ENCODE measurements around the gene KIT. TPM values are rescaled to one million over a fixed set of nuclear protein-coding genes. Genes with fewer than 3 reads are reported as not detected.

The KIT gene
- polyA plus RNA-seq, 1 donor (not counting 4 experiments of a cell fraction or from before 2014, with no cell fraction given): 0.01 TPM

DNA sequence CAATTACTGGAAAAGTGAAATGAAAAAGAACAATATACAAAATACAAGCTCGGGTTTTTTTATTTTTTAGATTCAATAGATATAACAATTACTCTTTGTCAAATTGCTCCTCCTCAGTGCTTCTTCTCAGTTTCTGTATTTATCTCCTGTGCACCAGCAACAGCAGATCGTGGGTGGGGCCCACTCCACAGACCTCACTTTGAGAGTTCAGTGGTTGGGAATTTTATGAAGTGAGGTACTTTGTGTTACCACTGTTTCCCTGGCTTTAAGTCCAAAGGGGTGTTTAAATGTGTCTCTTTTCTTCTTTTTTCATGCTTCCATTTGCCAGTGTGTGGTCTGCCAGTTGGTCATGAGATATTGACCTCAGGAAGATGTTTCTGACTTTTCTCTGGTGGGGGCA lies 54.4 kb downstream of the KIT start:
- H3K9ac ChIP-seq (ENCODE audit: control insufficient read depth, extremely low read depth, insufficient read depth, low read length): no peak overlapping the region

GRCh38 chr4:54714631-54715030 lies 56.9 kb downstream of the KIT start:
- Histone ChIP-seq H3K79me2 (ENCODE audit: control insufficient read depth, insufficient read depth, low read length) (no peaks in the 10 kb centered on the region), H3K4me1 (ENCODE audit: control insufficient read depth, extremely low read depth, insufficient read depth, low read length) (no peaks in the 10 kb centered on the region), H3K27ac (ENCODE audit: control insufficient read depth, insufficient read depth, low read length) (no peak overlapping the region), H3K36me3 (ENCODE audit: control insufficient read depth in 2 of 2, extremely low read depth in 1 of 2, insufficient read depth in 2 of 2, low read length in 2 of 2) (no peaks in the 10 kb centered on the region), H3K4me3 (ENCODE audit: control insufficient read depth in 2 of 3, extremely low read depth in 1 of 3, insufficient read depth in 2 of 3, low read depth in 1 of 3, low read length in 3 of 3) (no peak overlapping the region), H3K9me1 (ENCODE audit: control insufficient read depth, extremely low read depth, insufficient read depth, low read length) (no peaks in the 10 kb centered on the region), H3K27me3 (ENCODE audit: control insufficient read depth, extremely low read depth, insufficient read depth, low read length) (no peaks in the 10 kb centered on the region), H3K9ac (ENCODE audit: control insufficient read depth, extremely low read depth, insufficient read depth, low read length) (no peak overlapping the region), H4K20me1 (ENCODE audit: control insufficient read depth, extremely low read depth, insufficient read depth, low read length) (no peaks in the 10 kb centered on the region), H3K4me2 (ENCODE audit: control insufficient read depth, extremely low read depth, insufficient read depth, low read depth, low read length) (no peak overlapping the region), H3K9me3 (ENCODE audit: control insufficient read depth, low read depth, low read length) (no peaks in the 10 kb centered on the region), H2AFZ (ENCODE audit: control insufficient read depth, low read length) (no peak overlapping the region)
- no peak for DNase-seq (ENCODE audit: low read depth, low spot score)
- TF ChIP-seq, protein P1, sequence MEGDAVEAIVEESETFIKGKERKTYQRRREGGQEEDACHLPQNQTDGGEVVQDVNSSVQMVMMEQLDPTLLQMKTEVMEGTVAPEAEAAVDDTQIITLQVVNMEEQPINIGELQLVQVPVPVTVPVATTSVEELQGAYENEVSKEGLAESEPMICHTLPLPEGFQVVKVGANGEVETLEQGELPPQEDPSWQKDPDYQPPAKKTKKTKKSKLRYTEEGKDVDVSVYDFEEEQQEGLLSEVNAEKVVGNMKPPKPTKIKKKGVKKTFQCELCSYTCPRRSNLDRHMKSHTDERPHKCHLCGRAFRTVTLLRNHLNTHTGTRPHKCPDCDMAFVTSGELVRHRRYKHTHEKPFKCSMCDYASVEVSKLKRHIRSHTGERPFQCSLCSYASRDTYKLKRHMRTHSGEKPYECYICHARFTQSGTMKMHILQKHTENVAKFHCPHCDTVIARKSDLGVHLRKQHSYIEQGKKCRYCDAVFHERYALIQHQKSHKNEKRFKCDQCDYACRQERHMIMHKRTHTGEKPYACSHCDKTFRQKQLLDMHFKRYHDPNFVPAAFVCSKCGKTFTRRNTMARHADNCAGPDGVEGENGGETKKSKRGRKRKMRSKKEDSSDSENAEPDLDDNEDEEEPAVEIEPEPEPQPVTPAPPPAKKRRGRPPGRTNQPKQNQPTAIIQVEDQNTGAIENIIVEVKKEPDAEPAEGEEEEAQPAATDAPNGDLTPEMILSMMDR (optimal IDR thresholded peaks at IDR 0.05 in 1 of 3, IDR thresholded peaks at IDR 0.05 in 1 of 3, conservative IDR thresholded peaks at IDR 0.05 in 1 of 3; ENCODE audit: extremely low read depth in 1 of 3, insufficient read depth in 2 of 3, low read length in 3 of 3): no peak
- TF ChIP-seq EZH2 (IDR thresholded peaks at IDR 0.05; ENCODE audit: low read length): no peak
- no peak for FAIRE-seq
- dilution Hi-C loops (cut with MboI; ENCODE audit: extremely low pct_ligation_motif_present, low sequenced_read_pairs): no loop called here

More for the DNA sequence above, 54.4 kb downstream of the KIT start:
- no peaks in the 10 kb centered on the region for H3K36me3 ChIP-seq (ENCODE audit: control insufficient read depth in 2 of 2, extremely low read depth in 1 of 2, insufficient read depth in 2 of 2, low read length in 2 of 2)
- H3K9me1 ChIP-seq (ENCODE audit: control insufficient read depth, extremely low read depth, insufficient read depth, low read length): no peaks in the 10 kb centered on the region
- dilution Hi-C loops (cut with MboI; ENCODE audit: extremely low pct_ligation_motif_present, low sequenced_read_pairs): no loop called here
- no peaks in the 10 kb centered on the region for H3K79me2 ChIP-seq (ENCODE audit: control insufficient read depth, insufficient read depth, low read length)
- H3K4me1 ChIP-seq (ENCODE audit: control insufficient read depth, extremely low read depth, insufficient read depth, low read length): no peaks in the 10 kb centered on the region
- FAIRE-seq: no peak
- no peak overlapping the region for H3K27ac ChIP-seq (ENCODE audit: control insufficient read depth, insufficient read depth, low read length)
- H4K20me1 ChIP-seq (ENCODE audit: control insufficient read depth, extremely low read depth, insufficient read depth, low read length): no peaks in the 10 kb centered on the region
- TF ChIP-seq EZH2 (IDR thresholded peaks at IDR 0.05; ENCODE audit: low read length): no peak
- TF ChIP-seq, protein P1 (optimal IDR thresholded peaks at IDR 0.05 in 1 of 3, IDR thresholded peaks at IDR 0.05 in 1 of 3, conservative IDR thresholded peaks at IDR 0.05 in 1 of 3; ENCODE audit: extremely low read depth in 1 of 3, insufficient read depth in 2 of 3, low read length in 3 of 3): no peak
- no peaks in the 10 kb centered on the region for H3K27me3 ChIP-seq (ENCODE audit: control insufficient read depth, extremely low read depth, insufficient read depth, low read length)
- H3K4me3 ChIP-seq (ENCODE audit: control insufficient read depth in 2 of 3, extremely low read depth in 1 of 3, insufficient read depth in 2 of 3, low read depth in 1 of 3, low read length in 3 of 3): no peak overlapping the region
- H3K9me3 ChIP-seq (ENCODE audit: control insufficient read depth, low read depth, low read length): no peaks in the 10 kb centered on the region
- H2AFZ ChIP-seq (ENCODE audit: control insufficient read depth, low read length): no peak overlapping the region
- H3K4me2 ChIP-seq (ENCODE audit: control insufficient read depth, extremely low read depth, insufficient read depth, low read depth, low read length): no peak overlapping the region
- DNase-seq (ENCODE audit: low read depth, low spot score): no peak

All from keratinocyte (primary cell).